ENCODE measurements around the gene STOML1. TPM values are rescaled to one million over a fixed set of nuclear protein-coding genes. Genes with fewer than 3 reads are reported as not detected.

Gene STOML1
- total and polyA plus RNA-seq, 3 experiments from 2014 or later = 8.6 to 13.3 (median 13.2) TPM

DNA sequence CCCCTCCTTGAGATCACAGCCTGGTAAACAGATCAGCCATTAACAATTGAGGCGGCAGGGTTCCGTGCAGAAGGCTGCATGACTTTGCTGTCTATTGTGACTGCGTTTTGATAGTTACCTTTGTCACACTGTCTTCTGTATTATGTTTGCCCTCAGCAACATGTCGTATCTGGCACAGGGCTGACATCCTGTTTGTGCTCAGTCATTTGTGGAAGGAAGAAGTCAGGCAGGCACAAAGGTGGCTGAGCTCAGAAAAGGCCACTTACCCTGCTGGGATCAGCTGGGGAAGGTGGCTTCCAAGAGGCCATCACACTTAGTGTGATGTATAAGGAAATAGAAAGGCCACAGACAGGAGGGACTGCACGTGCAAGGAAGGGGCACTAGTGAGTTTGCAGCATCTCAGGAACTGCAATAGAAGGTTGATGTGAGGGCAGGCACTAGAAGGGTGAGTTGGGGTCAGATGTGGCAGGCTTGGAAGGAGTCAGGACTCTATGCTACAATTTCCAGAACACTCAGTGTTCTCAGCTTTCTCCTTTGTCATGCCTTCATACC lies 15.8 kb upstream of the STOML1 start:
- no peaks in the 10 kb centered on the region for H3K9me3 Mint-ChIP-seq
- DNase-seq = peak in 1 of 5 donors; percentile 20
- CTCF ChIA-PET = interaction anchor here (1.8 to 2.2 kb wide), 2 partner anchors 15 to 35 kb away, joined by 5 read pairs; partner anchors contain the start of gene STOML1

GRCh38 chr15:74006774-74007639 lies 14.9 kb upstream of the STOML1 start:
- Histone ChIP-seq H3K4me1 (ENCODE audit: insufficient read depth, low read length) (peaks cover 51% of the 10 kb centered on the region), H3K36me3 (ENCODE audit: insufficient read depth, low read length) (no peaks in the 10 kb centered on the region), H3K27ac (ENCODE audit: low read depth, low read length) (no peak overlapping the region), H3K27me3 (ENCODE audit: insufficient read depth, low read length, poor library complexity, severe bottlenecking) (no peaks in the 10 kb centered on the region), H3K9me3 (ENCODE audit: low read length) (no peaks in the 10 kb centered on the region), H3K4me3 (ENCODE audit: low read length) (no peak overlapping the region)
- DNase-seq = no peak
- Mint-ChIP-seq H3K4me1 (peaks cover 59 to 75% (median 75%) of the 10 kb centered on the region in 3 donors), H3K36me3 (peaks cover 6 to 74% (median 23%) of the 10 kb centered on the region in 3 donors), H3K9me3 (no peaks in the 10 kb centered on the region), H3K27me3 (no peaks in the 10 kb centered on the region), H3K4me3 (peak overlapping the region in 6 of 7 donors; percentile 7 to 70 (median 42)), H3K27ac (peak overlapping the region in 7 of 8 donors; percentile 14 to 82 (median 68))
- CTCF ChIA-PET = interaction anchor here (1.8 to 2.2 kb wide), 2 partner anchors 14 to 34 kb away, joined by 5 read pairs; partner anchors contain the start of gene STOML1
- POLR2A ChIA-PET = interaction anchor here (0.6 to 1.6 kb wide), 2 partner anchors 12 to 1664 kb away, joined by 3 to 4 read pairs; partner anchors contain the start of gene PML

More for the DNA sequence above, 15.8 kb upstream of the STOML1 start:
- Histone ChIP-seq H3K27me3 (ENCODE audit: insufficient read depth, low read length, poor library complexity, severe bottlenecking) (no peaks in the 10 kb centered on the region), H3K27ac (ENCODE audit: low read depth, low read length) (no peak overlapping the region), H3K36me3 (ENCODE audit: insufficient read depth, low read length) (no peaks in the 10 kb centered on the region), H3K4me1 (ENCODE audit: insufficient read depth, low read length) (peaks cover 51% of the 10 kb centered on the region), H3K4me3 (ENCODE audit: low read length) (no peak overlapping the region), H3K9me3 (ENCODE audit: low read length) (no peaks in the 10 kb centered on the region)
- H3K27me3 Mint-ChIP-seq = no peaks in the 10 kb centered on the region
- peaks cover 62 to 79% (median 74%) of the 10 kb centered on the region in 3 donors for H3K4me1 Mint-ChIP-seq
- peak overlapping the region in 4 of 7 donors; percentile 7 to 61 (median 56) for H3K4me3 Mint-ChIP-seq
- H3K27ac Mint-ChIP-seq = peak overlapping the region in 7 of 8 donors; percentile 10 to 82 (median 57)
- H3K36me3 Mint-ChIP-seq = peaks cover 6 to 74% (median 27%) of the 10 kb centered on the region in 3 donors
- POLR2A ChIA-PET = interaction anchor here (1.6 kb wide), 1 partner anchor 13 kb away, joined by 3 read pairs; the partner anchor contains the start of gene PML

DNA sequence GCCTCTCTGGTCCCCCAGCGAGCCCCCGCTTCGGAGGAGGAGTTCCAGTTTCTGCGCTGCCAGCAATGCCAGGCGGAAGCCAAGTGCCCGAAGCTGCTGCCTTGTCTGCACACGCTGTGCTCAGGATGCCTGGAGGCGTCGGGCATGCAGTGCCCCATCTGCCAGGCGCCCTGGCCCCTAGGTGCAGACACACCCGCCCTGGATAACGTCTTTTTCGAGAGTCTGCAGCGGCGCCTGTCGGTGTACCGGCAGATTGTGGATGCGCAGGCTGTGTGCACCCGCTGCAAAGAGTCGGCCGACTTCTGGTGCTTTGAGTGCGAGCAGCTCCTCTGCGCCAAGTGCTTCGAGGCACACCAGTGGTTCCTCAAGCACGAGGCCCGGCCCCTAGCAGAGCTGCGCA lies 5.9 kb upstream of the STOML1 start:
- peaks cover 0 to 52% (median 7%) of the 10 kb centered on the region in 3 donors for H3K36me3 Mint-ChIP-seq
- ChIA-PET POLR2A (no interaction called here), CTCF (no interaction called here)
- peak overlapping the region in 1 of 8 donors; percentile 100 for H3K27ac Mint-ChIP-seq
- no peaks in the 10 kb centered on the region for H3K9me3 Mint-ChIP-seq
- H3K27ac ChIP-seq (ENCODE audit: low read depth, low read length) = no peak overlapping the region
- H3K4me1 Mint-ChIP-seq = peaks cover 60 to 82% (median 69%) of the 10 kb centered on the region in 3 donors
- peaks cover 52% of the 10 kb centered on the region for H3K4me1 ChIP-seq (ENCODE audit: insufficient read depth, low read length)
- H3K27me3 ChIP-seq (ENCODE audit: insufficient read depth, low read length, poor library complexity, severe bottlenecking) = no peaks in the 10 kb centered on the region
- no peaks in the 10 kb centered on the region for H3K27me3 Mint-ChIP-seq
- no peak for DNase-seq
- H3K4me3 ChIP-seq (ENCODE audit: low read length) = no peak overlapping the region
- peak overlapping the region in 6 of 7 donors; percentile 29 to 100 (median 92) for H3K4me3 Mint-ChIP-seq
- H3K9me3 ChIP-seq (ENCODE audit: low read length) = no peaks in the 10 kb centered on the region
- peaks cover 9% of the 10 kb centered on the region for H3K36me3 ChIP-seq (ENCODE audit: insufficient read depth, low read length)

DNA sequence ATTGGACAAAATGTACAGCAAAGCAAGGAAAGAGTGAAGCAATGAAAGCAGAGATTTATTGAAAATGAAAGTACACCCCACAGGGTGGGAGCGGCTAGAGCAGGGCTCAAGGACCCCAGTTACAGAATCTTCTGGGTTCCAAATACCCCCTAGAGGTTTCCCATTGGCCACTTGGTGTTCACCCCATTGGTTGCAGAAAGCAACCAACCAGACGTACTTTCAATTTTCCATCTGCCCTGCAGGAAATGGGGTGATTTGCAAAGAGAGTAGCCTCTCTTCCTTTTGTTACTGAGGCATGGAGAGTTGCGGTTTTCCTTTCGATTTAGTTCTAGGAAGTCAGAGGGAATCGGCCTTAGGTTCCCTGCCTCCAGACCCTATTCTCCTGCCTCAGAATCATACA lies 4.8 kb upstream of the STOML1 start:
- ChIA-PET CTCF (interaction anchor here (6.3 kb wide), 1 partner anchor 25 kb away, joined by 34 read pairs; no protein-coding TSS in a partner anchor), POLR2A (no interaction called here)
- peak overlapping the region; percentile 86 to 100 (median 96) for H3K27ac Mint-ChIP-seq
- H3K27me3 Mint-ChIP-seq = no peaks in the 10 kb centered on the region
- peaks cover 58% of the 10 kb centered on the region for H3K4me1 ChIP-seq (ENCODE audit: insufficient read depth, low read length)
- no peaks in the 10 kb centered on the region for H3K9me3 Mint-ChIP-seq
- peaks cover 67 to 84% (median 77%) of the 10 kb centered on the region in 3 donors for H3K4me1 Mint-ChIP-seq
- no peaks in the 10 kb centered on the region for H3K27me3 ChIP-seq (ENCODE audit: insufficient read depth, low read length, poor library complexity, severe bottlenecking)
- peaks cover 9% of the 10 kb centered on the region for H3K36me3 ChIP-seq (ENCODE audit: insufficient read depth, low read length)
- peak in 3 of 5 donors; percentile 18 to 49 (median 41) for DNase-seq
- peak overlapping the region; percentile 31 for H3K4me3 ChIP-seq (ENCODE audit: low read length)
- peaks cover 0 to 46% (median 7%) of the 10 kb centered on the region in 3 donors for H3K36me3 Mint-ChIP-seq
- peak overlapping the region; percentile 13 for H3K27ac ChIP-seq (ENCODE audit: low read depth, low read length)
- no peaks in the 10 kb centered on the region for H3K9me3 ChIP-seq (ENCODE audit: low read length)
- peak overlapping the region; percentile 88 to 100 (median 98) for H3K4me3 Mint-ChIP-seq

GRCh38 chr15:73996267-73996666 lies 4.2 kb upstream of the STOML1 start:
- no peaks in the 10 kb centered on the region for H3K9me3 ChIP-seq (ENCODE audit: low read length)
- H3K27ac ChIP-seq (ENCODE audit: low read depth, low read length) = peak overlapping the region; percentile 13
- Mint-ChIP-seq H3K27ac (peak overlapping the region; percentile 86 to 100 (median 96)), H3K9me3 (no peaks in the 10 kb centered on the region), H3K4me3 (peak overlapping the region; percentile 88 to 100 (median 98)), H3K36me3 (peaks cover 0 to 41% (median 7%) of the 10 kb centered on the region in 3 donors), H3K27me3 (no peaks in the 10 kb centered on the region), H3K4me1 (peaks cover 64 to 83% (median 77%) of the 10 kb centered on the region in 3 donors)
- CTCF ChIA-PET = interaction anchor here (6.3 kb wide), 1 partner anchor 24 kb away, joined by 34 read pairs; no protein-coding TSS in a partner anchor
- H3K4me3 ChIP-seq (ENCODE audit: low read length) = peak overlapping the region; percentile 31
- POLR2A ChIA-PET = no interaction called here
- H3K27me3 ChIP-seq (ENCODE audit: insufficient read depth, low read length, poor library complexity, severe bottlenecking) = no peaks in the 10 kb centered on the region
- peaks cover 9% of the 10 kb centered on the region for H3K36me3 ChIP-seq (ENCODE audit: insufficient read depth, low read length)
- H3K4me1 ChIP-seq (ENCODE audit: insufficient read depth, low read length) = peaks cover 57% of the 10 kb centered on the region
- DNase-seq = no peak

- ChIA-PET CTCF (interaction anchor here (1.1 to 6.3 kb wide), 4 partner anchors 23 to 67 kb away, joined by 4 to 34 read pairs (median 6); no protein-coding TSS in a partner anchor), POLR2A (interaction anchor here (1.2 kb wide), 1 partner anchor 12 kb away, joined by 3 read pairs; no protein-coding TSS in a partner anchor)
- DNase-seq = peak in 4 of 5 donors; percentile 12 to 33 (median 24)
- H3K4me1 Mint-ChIP-seq = peaks cover 58 to 78% (median 70%) of the 10 kb centered on the region in 3 donors
- peak overlapping the region; percentile 88 to 100 (median 98) for H3K4me3 Mint-ChIP-seq
- H3K27me3 Mint-ChIP-seq = no peaks in the 10 kb centered on the region
- peaks cover 9% of the 10 kb centered on the region for H3K36me3 ChIP-seq (ENCODE audit: insufficient read depth, low read length)
- peak overlapping the region; percentile 86 to 100 (median 96) for H3K27ac Mint-ChIP-seq
- peak overlapping the region; percentile 83 for H3K27ac ChIP-seq (ENCODE audit: low read depth, low read length)
- peaks cover 0 to 33% (median 5%) of the 10 kb centered on the region in 3 donors for H3K36me3 Mint-ChIP-seq
- peaks cover 61% of the 10 kb centered on the region for H3K4me1 ChIP-seq (ENCODE audit: insufficient read depth, low read length)
- no peaks in the 10 kb centered on the region for H3K27me3 ChIP-seq (ENCODE audit: insufficient read depth, low read length, poor library complexity, severe bottlenecking)
- H3K9me3 ChIP-seq (ENCODE audit: low read length) = no peaks in the 10 kb centered on the region
- peak overlapping the region; percentile 92 for H3K4me3 ChIP-seq (ENCODE audit: low read length)
- H3K9me3 Mint-ChIP-seq = no peaks in the 10 kb centered on the region
Observed at GRCh38 chr15:73994912-73995622, 3.0 kb upstream of the STOML1 start.

DNA sequence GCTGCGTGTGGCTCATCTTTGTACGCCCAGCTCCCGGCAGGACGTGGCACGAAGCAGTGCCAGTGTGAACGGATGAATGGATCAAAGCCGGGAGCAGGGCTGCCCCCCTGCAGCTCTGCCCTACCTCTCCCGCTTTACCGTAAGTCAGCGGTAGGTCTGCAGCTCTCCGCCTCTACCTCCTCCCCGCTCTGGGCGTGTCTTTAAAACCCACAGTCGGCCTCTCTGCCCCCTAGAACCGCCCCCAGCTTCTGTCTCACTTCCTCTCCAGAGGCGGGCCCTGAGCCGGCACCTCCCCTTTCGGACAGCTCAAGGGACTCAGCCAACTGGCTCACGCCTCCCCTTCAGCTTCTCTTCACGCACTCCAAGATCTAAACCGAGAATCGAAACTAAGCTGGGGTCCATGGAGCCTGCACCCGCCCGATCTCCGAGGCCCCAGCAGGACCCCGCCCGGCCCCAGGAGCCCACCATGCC lies 2.4 kb upstream of the STOML1 start, which contains the start of gene PML:
PML (plus strand) TSS at position 304 of the 471 bp plus-strand sequence; CDS start at position 401, 97 bp downstream.
- H3K9me3 Mint-ChIP-seq = no peaks in the 10 kb centered on the region
- POLR2A ChIA-PET = interaction anchor here (0.9 to 1.2 kb wide), 3 partner anchors 13 to 28 kb away, joined by 3 read pairs; no protein-coding TSS in a partner anchor
- peak; percentile 83 to 94 (median 91) for DNase-seq
- Histone ChIP-seq H3K4me1 (ENCODE audit: insufficient read depth, low read length) (peaks cover 60% of the 10 kb centered on the region), H3K36me3 (ENCODE audit: insufficient read depth, low read length) (peaks cover 9% of the 10 kb centered on the region), H3K27ac (ENCODE audit: low read depth, low read length) (peak within 1 kb of the TSS; percentile 83), H3K9me3 (ENCODE audit: low read length) (no peaks in the 10 kb centered on the region), H3K27me3 (ENCODE audit: insufficient read depth, low read length, poor library complexity, severe bottlenecking) (no peaks in the 10 kb centered on the region), H3K4me3 (ENCODE audit: low read length) (peak within 1 kb of the TSS; percentile 92)
- CTCF ChIA-PET = interaction anchor here (1.1 to 6.3 kb wide), 4 partner anchors 22 to 67 kb away, joined by 4 to 34 read pairs (median 6); no protein-coding TSS in a partner anchor
- H3K4me1 Mint-ChIP-seq = peaks cover 56 to 74% (median 68%) of the 10 kb centered on the region in 3 donors
- H3K27me3 Mint-ChIP-seq = no peaks in the 10 kb centered on the region
- H3K4me3 Mint-ChIP-seq = peak within 1 kb of the TSS; percentile 88 to 100 (median 98)
- H3K27ac Mint-ChIP-seq = peak within 1 kb of the TSS; percentile 86 to 100 (median 96)
- H3K36me3 Mint-ChIP-seq = peaks cover 0 to 29% (median 5%) of the 10 kb centered on the region in 3 donors
